H1 (cell line): ENCODE data around the gene UBAC1. TPM values are rescaled to one million over a fixed set of nuclear protein-coding genes. Genes with fewer than 3 reads are reported as not detected.

ENCODE experiments used
- BCL11A ChIP-seq, 2 experiments: IDR thresholded peaks; one replicate each; pipeline ENCODE4 v1.6.1; 2011; ENCODE audit warnings: low read depth in 2 of 2, low read length in 2 of 2, mild to moderate bottlenecking in 2 of 2
- BRCA1 ChIP-seq: IDR thresholded peaks from 2 replicates; pipeline ENCODE4 v1.6.1; 2012; ENCODE audit warnings: low read depth, low read length, improper control_type of control experiment
- CBX5 ChIP-seq: fragments of 300-800, 300-1000 bp; sonication (generic); IDR thresholded peaks from 2 replicates; pipeline ENCODE4 v1.7.1; 2016; ENCODE audit warnings: antibody characterized with exemption, low read length, low read depth
- CBX8 ChIP-seq: fragments of 300-800, 300-1000 bp; sonication (generic); IDR thresholded peaks from 2 replicates; pipeline ENCODE4 v1.7.1; 2016; ENCODE audit warnings: low read depth, low read length, borderline replicate concordance
- CEBPB ChIP-seq: IDR thresholded peaks from 2 replicates; pipeline ENCODE4 v1.6.1; 2012; ENCODE audit warnings: low read depth, low read length
- CREB1 ChIP-seq: IDR thresholded peaks from 2 replicates; pipeline ENCODE4 v1.6.1; 2012; ENCODE audit warnings: inconsistent platforms
- E2F6 ChIP-seq: IDR thresholded peaks from 2 replicates; pipeline ENCODE4 v1.6.1; 2012; ENCODE audit warnings: inconsistent platforms
- EGR1 ChIP-seq: IDR thresholded peaks from 2 replicates; pipeline ENCODE4 v1.6.1; 2011; ENCODE audit warnings: low read depth, low read length, borderline replicate concordance
- GABPA ChIP-seq: IDR thresholded peaks from 2 replicates; pipeline ENCODE4 v1.6.1; 2011; ENCODE audit warnings: mild to moderate bottlenecking, low read length, moderate library complexity, borderline replicate concordance; ENCODE audit not compliant: insufficient read depth
- GTF2F1 ChIP-seq: IDR thresholded peaks from 2 replicates; pipeline ENCODE4 v1.6.1; 2012; ENCODE audit warnings: low read depth, low read length, improper control_type of control experiment, borderline replicate concordance
- HDAC2 ChIP-seq, 2 experiments: fragments of 300-600 bp in 1 of 2; sonication (generic) in 1 of 2; IDR thresholded peaks; 2 replicates each; pipeline ENCODE4 v1.6.1; 2011 to 2012; ENCODE audit warnings: low read depth in 2 of 2, low read length in 2 of 2, mild to moderate bottlenecking in 2 of 2, moderate library complexity in 2 of 2, borderline replicate concordance in 1 of 2, inconsistent platforms in 1 of 2
- JUN ChIP-seq: IDR thresholded peaks from 2 replicates; pipeline ENCODE4 v1.6.1; 2011; ENCODE audit warnings: low read depth, mild to moderate bottlenecking, improper control_type of control experiment, low read length
- KDM4A ChIP-seq: IDR thresholded peaks from one replicate; pipeline ENCODE4 v1.7.1; 2012; ENCODE audit warnings: low read depth, mild to moderate bottlenecking, moderate library complexity, low read length, inconsistent platforms; ENCODE audit not compliant: severe bottlenecking
- KDM5A ChIP-seq: fragments of 200-600 bp; IDR thresholded peaks from 2 replicates; pipeline ENCODE4 v1.7.1; 2012; ENCODE audit warnings: mild to moderate bottlenecking, low read length, inconsistent platforms, mixed read lengths
- PHF8 ChIP-seq: fragments of 200-600 bp; sonication (generic); conservative IDR thresholded peaks from 2 replicates; pipeline ENCODE4 v1.7.1; 2012; ENCODE audit warnings: low read depth, mild to moderate bottlenecking, inconsistent platforms, low read length, moderate library complexity
- POLR2A ChIP-seq, 2 experiments: IDR thresholded peaks; 1 replicate in 1 of 2; 2 replicates in 1 of 2; pipeline ENCODE4 v1.6.1; 2011; ENCODE audit warnings: low read depth in 2 of 2, low read length in 2 of 2, mild to moderate bottlenecking in 2 of 2; ENCODE audit errors: control extremely low read depth in 1 of 2
- RFX5 ChIP-seq: IDR thresholded peaks from 2 replicates; pipeline ENCODE4 v1.6.1; 2011; ENCODE audit warnings: low read depth, low read length, improper control_type of control experiment, borderline replicate concordance
- RNF2 ChIP-seq: fragments of 200-900, 300-1000 bp; sonication (generic); IDR thresholded peaks from 2 replicates; pipeline ENCODE4 v1.7.1; 2016; ENCODE audit warnings: borderline replicate concordance, low read depth, mild to moderate bottlenecking, antibody characterized with exemption, low read length; ENCODE audit not compliant: poor library complexity, severe bottlenecking; ENCODE audit errors: missing control alignments
- SAP30 ChIP-seq: fragments of 300-600 bp; sonication (generic); IDR thresholded peaks from 2 replicates; pipeline ENCODE4 v1.7.1; 2012; ENCODE audit warnings: low read length, moderate library complexity, mild to moderate bottlenecking, inconsistent platforms; ENCODE audit not compliant: insufficient read depth, insufficient replicate concordance
- SIX5 ChIP-seq: IDR thresholded peaks from 2 replicates; pipeline ENCODE4 v1.6.1; 2011; ENCODE audit warnings: mild to moderate bottlenecking, low read depth, low read length
- SP1 ChIP-seq: IDR thresholded peaks from 2 replicates; pipeline ENCODE4 v1.6.1; 2011; ENCODE audit warnings: low read depth, low read length
- SUZ12 ChIP-seq: fragments of 200-600 bp; sonication (generic); IDR thresholded peaks from 2 replicates; pipeline ENCODE4 v1.6.1; 2012; ENCODE audit warnings: mild to moderate bottlenecking, inconsistent platforms, low read length, moderate library complexity, mixed read lengths
- TAF1 ChIP-seq: IDR thresholded peaks from 2 replicates; pipeline ENCODE4 v1.6.1; 2011; ENCODE audit warnings: mild to moderate bottlenecking, low read depth, low read length
- USF2 ChIP-seq: IDR thresholded peaks from 2 replicates; pipeline ENCODE4 v1.6.1; 2011; ENCODE audit warnings: low read length, improper control_type of control experiment
- YY1 ChIP-seq: IDR thresholded peaks from 2 replicates; pipeline ENCODE4 v1.6.1; 2011; ENCODE audit warnings: low read depth, mild to moderate bottlenecking, low read length
- polyA plus RNA-seq, 7 experiments: library from polyadenylated mRNA; depleted of rRNA in 3 of 7; stranded (reverse) in 5 of 7; unstranded in 2 of 7; fragments of >200 nt in 5 of 7; fragments of 200-250 nt in 2 of 7; gene quantifications; 1 replicate in 5 of 7; 2 replicates in 1 of 7; 4 replicates in 1 of 7; pipeline versions ENCODE4 v1.2.1 to v1.2.3, GENCODE V29; 2011 to 2013; ENCODE audit warnings: missing spikeins in 2 of 7, mixed read lengths in 2 of 7
- total RNA-seq: library from RNA; stranded (reverse); fragmentation: NEBNext Ultra II Directional; extraction: Animal tissue kit (Norgen Biotek cat#: 25700); gene quantifications from 2 replicates; pipeline ENCODE4 v1.2.1, GENCODE V29; 2021

UBAC1 gene
- total and polyA plus RNA-seq, 2 of the 8 experiments (the other 6 are each of a cell fraction or from before 2014, with no cell fraction given) = 59.3 to 85.2 TPM

GRCh38 chr9:135961277-135961715 lies at the start of gene UBAC1 (continued):
- TF ChIP-seq RNF2 (no peak), HDAC2 (IDR thresholded peaks at IDR 0.05; ENCODE audit: borderline replicate concordance in 1 of 2, low read depth in 2 of 2, low read length in 2 of 2) (no peak), CEBPB (no peak), KDM4A (peak; percentile 54), GTF2F1 (no peak), CBX8 (no peak), BCL11A (IDR thresholded peaks at IDR 0.05; ENCODE audit: low read depth in 2 of 2, low read length in 2 of 2) (no peak), SIX5 (peak; percentile 92), E2F6 (no peak; the same call in 1 of the 2 replicates), SAP30 (no peak), EGR1 (no peak), JUN (no peak), BRCA1 (no peak), TAF1 (0 out of 2 replicates have a peak, but pooled peaks have one; percentile 26), CREB1 (peak; percentile 95), CBX5 (no peak), KDM5A (no peak), PHF8 (no peak), GABPA (peak; percentile 97), YY1 (no peak), RFX5 (no peak), SP1 (peak; percentile 26; the same call in 1 of the 2 replicates), USF2 (peak; percentile 24; the same call in 1 of the 2 replicates), POLR2A (IDR thresholded peaks at IDR 0.05; ENCODE audit: control extremely low read depth in 1 of 2, low read depth in 2 of 2, low read length in 2 of 2) (no peak), SUZ12 (no peak)
